ENCODE data around the gene RARB. TPM values are rescaled to one million over a fixed set of nuclear protein-coding genes. Genes with fewer than 3 reads are reported as not detected.

Gene RARB
- polyA plus RNA-seq, 1 donor from 2014 or later: 13.2 TPM

DNA sequence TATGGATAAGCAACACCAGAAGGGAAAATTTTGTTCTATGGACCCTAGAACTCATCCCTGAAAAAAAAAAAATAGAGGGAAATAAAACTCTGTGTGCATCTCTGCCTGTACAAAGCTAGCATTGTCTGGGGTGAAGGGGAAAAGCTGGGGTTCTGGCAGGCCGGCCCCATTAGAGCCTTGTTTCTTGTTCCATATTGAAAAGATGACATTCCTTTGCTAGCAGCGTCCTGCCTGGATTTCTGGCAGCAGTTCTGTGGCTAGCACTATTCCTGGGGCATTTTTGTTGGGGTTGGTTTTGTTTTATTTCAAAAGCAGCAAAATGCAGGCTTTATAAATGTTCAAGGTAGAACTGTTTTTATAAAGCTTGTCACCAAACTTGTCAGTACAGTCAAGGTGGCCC, 45.2 kb downstream of the RARB start:
- H3K27ac ChIP-seq (ENCODE audit: low read length): no peak overlapping the region

DNA sequence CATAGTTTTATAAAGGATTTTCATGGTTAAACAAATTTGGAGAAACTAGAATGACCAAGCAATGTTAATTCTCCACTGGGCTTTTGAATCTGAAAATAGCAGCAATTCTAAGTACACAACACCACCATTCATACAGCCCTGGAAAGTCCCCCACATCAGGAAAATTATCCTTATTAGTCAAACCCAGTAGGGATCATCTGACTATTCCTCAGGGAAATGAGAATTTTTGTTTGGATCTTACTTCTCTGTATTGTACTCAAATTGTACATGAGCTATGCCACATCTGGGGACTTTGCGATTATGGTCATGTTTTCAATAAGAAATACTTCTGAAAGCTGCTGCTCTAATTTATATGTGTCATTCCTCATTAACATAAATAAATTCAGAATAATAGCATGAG, 46.0 kb downstream of the RARB start:
- Histone ChIP-seq H3K79me2 (replicated peaks; ENCODE audit: insufficient read depth, low read length) (no peaks in the 10 kb centered on the region), H3K9ac (ENCODE audit: low read length) (no peak overlapping the region), H3F3A (ENCODE audit: insufficient read depth, low read length, poor library complexity, severe bottlenecking) (no peaks in the 10 kb centered on the region), H3K36me3 (ENCODE audit: insufficient read depth, low read length) (no peaks in the 10 kb centered on the region), H2AFZ (ENCODE audit: low read depth, low read length) (no peak overlapping the region), H3K27me3 (ENCODE audit: insufficient read depth, low read depth, low read length) (no peaks in the 10 kb centered on the region), H4K20me1 (ENCODE audit: insufficient read depth) (no peaks in the 10 kb centered on the region), H3K27ac (ENCODE audit: low read length) (no peak overlapping the region), H3K4me2 (ENCODE audit: low read length) (no peak overlapping the region), H3K9me3 (ENCODE audit: low read length) (no peaks in the 10 kb centered on the region), H3K9me2 (ENCODE audit: insufficient read depth, low read length) (no peaks in the 10 kb centered on the region), H3K4me3 (ENCODE audit: low read length) (no peak overlapping the region)
- TF ChIP-seq EZH2 (IDR thresholded peaks at IDR 0.05; ENCODE audit: borderline replicate concordance, insufficient read depth, low read length, poor library complexity, severe bottlenecking) (no peak), TAF1 (IDR thresholded peaks at IDR 0.05; ENCODE audit: low read depth) (no peak), RAD21 (conservative IDR thresholded peaks at IDR 0.05) (no peak), MXI1 (conservative IDR thresholded peaks at IDR 0.05; ENCODE audit: poor library complexity, severe bottlenecking) (no peak), EP300 (conservative IDR thresholded peaks at IDR 0.05; ENCODE audit: poor library complexity, severe bottlenecking) (no peak), POLR2AphosphoS5 (IDR thresholded peaks at IDR 0.05) (no peak), SMC3 (conservative IDR thresholded peaks at IDR 0.05; ENCODE audit: poor library complexity) (no peak)
- TF ChIP-seq, protein P1, sequence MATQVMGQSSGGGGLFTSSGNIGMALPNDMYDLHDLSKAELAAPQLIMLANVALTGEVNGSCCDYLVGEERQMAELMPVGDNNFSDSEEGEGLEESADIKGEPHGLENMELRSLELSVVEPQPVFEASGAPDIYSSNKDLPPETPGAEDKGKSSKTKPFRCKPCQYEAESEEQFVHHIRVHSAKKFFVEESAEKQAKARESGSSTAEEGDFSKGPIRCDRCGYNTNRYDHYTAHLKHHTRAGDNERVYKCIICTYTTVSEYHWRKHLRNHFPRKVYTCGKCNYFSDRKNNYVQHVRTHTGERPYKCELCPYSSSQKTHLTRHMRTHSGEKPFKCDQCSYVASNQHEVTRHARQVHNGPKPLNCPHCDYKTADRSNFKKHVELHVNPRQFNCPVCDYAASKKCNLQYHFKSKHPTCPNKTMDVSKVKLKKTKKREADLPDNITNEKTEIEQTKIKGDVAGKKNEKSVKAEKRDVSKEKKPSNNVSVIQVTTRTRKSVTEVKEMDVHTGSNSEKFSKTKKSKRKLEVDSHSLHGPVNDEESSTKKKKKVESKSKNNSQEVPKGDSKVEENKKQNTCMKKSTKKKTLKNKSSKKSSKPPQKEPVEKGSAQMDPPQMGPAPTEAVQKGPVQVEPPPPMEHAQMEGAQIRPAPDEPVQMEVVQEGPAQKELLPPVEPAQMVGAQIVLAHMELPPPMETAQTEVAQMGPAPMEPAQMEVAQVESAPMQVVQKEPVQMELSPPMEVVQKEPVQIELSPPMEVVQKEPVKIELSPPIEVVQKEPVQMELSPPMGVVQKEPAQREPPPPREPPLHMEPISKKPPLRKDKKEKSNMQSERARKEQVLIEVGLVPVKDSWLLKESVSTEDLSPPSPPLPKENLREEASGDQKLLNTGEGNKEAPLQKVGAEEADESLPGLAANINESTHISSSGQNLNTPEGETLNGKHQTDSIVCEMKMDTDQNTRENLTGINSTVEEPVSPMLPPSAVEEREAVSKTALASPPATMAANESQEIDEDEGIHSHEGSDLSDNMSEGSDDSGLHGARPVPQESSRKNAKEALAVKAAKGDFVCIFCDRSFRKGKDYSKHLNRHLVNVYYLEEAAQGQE (IDR thresholded peaks at IDR 0.05; ENCODE audit: borderline replicate concordance): no peak
- TF ChIP-seq, protein P2, sequence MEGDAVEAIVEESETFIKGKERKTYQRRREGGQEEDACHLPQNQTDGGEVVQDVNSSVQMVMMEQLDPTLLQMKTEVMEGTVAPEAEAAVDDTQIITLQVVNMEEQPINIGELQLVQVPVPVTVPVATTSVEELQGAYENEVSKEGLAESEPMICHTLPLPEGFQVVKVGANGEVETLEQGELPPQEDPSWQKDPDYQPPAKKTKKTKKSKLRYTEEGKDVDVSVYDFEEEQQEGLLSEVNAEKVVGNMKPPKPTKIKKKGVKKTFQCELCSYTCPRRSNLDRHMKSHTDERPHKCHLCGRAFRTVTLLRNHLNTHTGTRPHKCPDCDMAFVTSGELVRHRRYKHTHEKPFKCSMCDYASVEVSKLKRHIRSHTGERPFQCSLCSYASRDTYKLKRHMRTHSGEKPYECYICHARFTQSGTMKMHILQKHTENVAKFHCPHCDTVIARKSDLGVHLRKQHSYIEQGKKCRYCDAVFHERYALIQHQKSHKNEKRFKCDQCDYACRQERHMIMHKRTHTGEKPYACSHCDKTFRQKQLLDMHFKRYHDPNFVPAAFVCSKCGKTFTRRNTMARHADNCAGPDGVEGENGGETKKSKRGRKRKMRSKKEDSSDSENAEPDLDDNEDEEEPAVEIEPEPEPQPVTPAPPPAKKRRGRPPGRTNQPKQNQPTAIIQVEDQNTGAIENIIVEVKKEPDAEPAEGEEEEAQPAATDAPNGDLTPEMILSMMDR (IDR thresholded peaks at IDR 0.05; ENCODE audit: poor library complexity, severe bottlenecking): no peak

More for the DNA sequence above, 45.2 kb downstream of the RARB start:
- H2AFZ ChIP-seq (ENCODE audit: low read depth, low read length): no peak overlapping the region
- H4K20me1 ChIP-seq (ENCODE audit: insufficient read depth): no peaks in the 10 kb centered on the region
- H3K79me2 ChIP-seq (replicated peaks; ENCODE audit: insufficient read depth, low read length): no peaks in the 10 kb centered on the region
- no peaks in the 10 kb centered on the region for H3F3A ChIP-seq (ENCODE audit: insufficient read depth, low read length, poor library complexity, severe bottlenecking)
- H3K36me3 ChIP-seq (ENCODE audit: insufficient read depth, low read length): no peaks in the 10 kb centered on the region
- H3K9me2 ChIP-seq (ENCODE audit: insufficient read depth, low read length): no peaks in the 10 kb centered on the region
- no peak overlapping the region for H3K4me3 ChIP-seq (ENCODE audit: low read length)
- H3K9ac ChIP-seq (ENCODE audit: low read length): no peak overlapping the region
- TF ChIP-seq, protein P2 (IDR thresholded peaks at IDR 0.05; ENCODE audit: poor library complexity, severe bottlenecking): no peak
- no peak for TF ChIP-seq EP300 (conservative IDR thresholded peaks at IDR 0.05; ENCODE audit: poor library complexity, severe bottlenecking)
- TF ChIP-seq, protein P1 (IDR thresholded peaks at IDR 0.05; ENCODE audit: borderline replicate concordance): no peak
- TF ChIP-seq EZH2 (IDR thresholded peaks at IDR 0.05; ENCODE audit: borderline replicate concordance, insufficient read depth, low read length, poor library complexity, severe bottlenecking): no peak
- no peak for TF ChIP-seq TAF1 (IDR thresholded peaks at IDR 0.05; ENCODE audit: low read depth)
- no peak for TF ChIP-seq POLR2AphosphoS5 (IDR thresholded peaks at IDR 0.05)
- no peak for TF ChIP-seq SMC3 (conservative IDR thresholded peaks at IDR 0.05; ENCODE audit: poor library complexity)
- no peak for TF ChIP-seq MXI1 (conservative IDR thresholded peaks at IDR 0.05; ENCODE audit: poor library complexity, severe bottlenecking)
- no peak for TF ChIP-seq RAD21 (conservative IDR thresholded peaks at IDR 0.05)
- no peaks in the 10 kb centered on the region for H3K27me3 ChIP-seq (ENCODE audit: insufficient read depth, low read depth, low read length)
- no peak overlapping the region for H3K4me2 ChIP-seq (ENCODE audit: low read length)
- no peaks in the 10 kb centered on the region for H3K9me3 ChIP-seq (ENCODE audit: low read length)

All from neural cell (in vitro differentiated cells).